Fibroblast of skin of right quadriceps (primary cell): Measurements from ENCODE around the gene TSC22D2.
"Not testable (repeated sequence)": the region's sequence is repeated elsewhere in the genome, so short reads cannot be mapped to it uniquely, and the experiment has no call there.

Experiments
- DNase-seq: peaks from one replicate; pipeline ENCODE4 v3.0.0-alpha.2; 2013

The TSC22D2 gene

GRCh38 chr3:150449169-150449721, 41.1 kb downstream of the TSC22D2 start:
- peak; percentile 88 for DNase-seq

GRCh38 chr3:150450916-150451315, 42.8 kb downstream of the TSC22D2 start:
- no peak for DNase-seq

- DNase-seq, result no peak
These were observed 43.4 kb downstream of the TSC22D2 start for GRCh38 chr3:150451329-150452048.

GRCh38 chr3:150453353-150453752, 45.3 kb downstream of the TSC22D2 start:
- no peak for DNase-seq

GRCh38 chr3:150454085-150454484, 46.0 kb downstream of the TSC22D2 start:
- DNase-seq, result no peak

DNA sequence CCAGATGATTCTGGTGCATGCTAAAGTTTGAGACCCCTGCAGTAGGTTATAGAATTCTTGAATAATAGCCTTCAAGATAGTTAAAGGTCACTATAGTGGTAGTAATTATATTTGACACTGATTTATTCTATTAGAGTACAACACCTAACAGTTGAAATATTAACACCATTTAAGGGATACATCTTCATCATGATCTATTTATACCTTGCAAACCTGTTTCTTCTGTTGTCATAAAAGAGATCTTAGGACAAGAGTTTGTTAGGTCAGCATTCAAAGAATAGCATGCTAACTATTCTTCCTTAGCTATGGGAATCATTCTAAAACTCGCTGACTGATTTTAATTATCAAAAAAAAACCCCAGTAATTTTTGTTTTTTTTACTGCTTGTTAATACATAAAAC, 46.5 kb downstream of the TSC22D2 start:
- no peak for DNase-seq

DNA sequence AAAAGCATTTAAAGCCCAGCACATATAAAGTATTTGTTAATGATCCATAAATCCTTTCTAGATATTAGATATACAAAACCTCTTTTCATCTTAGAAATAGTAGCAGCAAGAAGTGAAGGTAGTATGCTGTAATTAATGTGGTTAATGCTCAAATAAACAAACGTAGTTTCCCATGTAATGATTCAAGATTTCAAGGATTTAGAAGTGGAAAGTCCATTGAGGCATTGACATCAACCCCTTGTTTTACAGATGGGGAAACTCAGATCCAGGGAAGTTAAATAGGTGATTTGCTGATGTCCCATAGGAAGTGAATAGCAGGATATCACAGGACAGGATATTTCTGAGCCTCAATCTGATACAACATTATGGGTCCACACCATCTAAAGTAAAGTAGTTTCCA, 47.2 kb downstream of the TSC22D2 start:
- DNase-seq, result no peak

DNA sequence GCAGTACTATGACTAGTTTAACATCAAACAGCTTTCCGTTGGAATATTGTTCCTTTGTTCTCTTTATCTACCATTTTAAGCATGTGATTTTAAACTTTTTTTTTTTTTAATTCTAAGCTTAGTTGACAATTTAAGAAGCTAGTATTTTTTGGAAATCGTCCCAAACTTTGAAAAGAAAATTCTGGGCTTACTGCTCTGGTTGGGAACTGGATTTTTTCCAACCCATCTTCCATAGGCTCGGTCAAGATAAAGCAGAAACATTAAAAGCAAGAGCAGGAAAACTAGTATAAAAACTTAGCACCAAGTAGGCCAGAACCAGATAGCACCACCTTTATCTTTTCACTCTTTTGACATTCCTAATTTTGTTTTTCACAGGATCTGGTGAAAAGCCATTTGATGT, 49.9 kb downstream of the TSC22D2 start:
- no peak for DNase-seq

- no peak for DNase-seq
These were observed 52.4 kb downstream of the TSC22D2 start for GRCh38 chr3:150460484-150460883.

- DNase-seq, result no peak
These were observed 53.3 kb downstream of the TSC22D2 start for GRCh38 chr3:150461399-150461798.

DNA sequence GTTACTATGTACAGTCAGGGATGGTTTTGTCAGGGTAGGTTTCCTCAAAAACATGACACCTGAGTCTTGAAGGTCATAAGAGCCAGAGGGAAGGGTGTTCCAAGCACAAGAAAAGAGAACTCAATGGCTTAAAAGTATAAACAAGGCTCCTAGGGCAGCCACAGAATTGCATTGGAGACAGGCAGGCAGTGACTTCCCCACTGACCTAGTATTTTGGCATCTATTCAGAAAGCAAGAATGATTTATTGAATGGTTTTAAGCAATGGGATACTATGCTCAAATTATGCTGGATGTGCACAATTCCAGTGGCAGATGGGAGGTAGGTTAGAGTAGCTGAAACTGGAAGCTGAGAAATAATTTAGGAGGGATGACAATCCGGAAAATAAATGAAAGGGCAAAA, 54.0 kb downstream of the TSC22D2 start:
- peak; percentile 45 for DNase-seq

DNA sequence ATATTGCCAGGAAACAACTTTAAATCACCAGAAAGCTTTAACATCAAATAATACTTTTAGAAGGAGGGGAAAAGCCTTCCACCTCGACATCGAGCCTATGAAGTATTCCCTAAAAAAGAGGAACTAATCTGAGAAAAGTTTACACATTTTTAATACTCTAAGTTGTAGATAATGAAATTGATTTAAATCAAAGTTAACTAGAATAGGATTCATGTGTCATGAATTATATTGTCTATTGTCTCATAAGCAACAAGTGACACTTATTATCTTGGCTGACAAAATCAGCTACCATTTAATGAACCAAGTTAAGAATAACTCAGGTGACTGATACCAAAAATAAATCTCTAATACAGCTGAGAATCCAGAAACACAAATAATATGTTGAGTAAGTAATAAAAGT, 56.6 kb downstream of the TSC22D2 start:
- DNase-seq, result no peak

DNA sequence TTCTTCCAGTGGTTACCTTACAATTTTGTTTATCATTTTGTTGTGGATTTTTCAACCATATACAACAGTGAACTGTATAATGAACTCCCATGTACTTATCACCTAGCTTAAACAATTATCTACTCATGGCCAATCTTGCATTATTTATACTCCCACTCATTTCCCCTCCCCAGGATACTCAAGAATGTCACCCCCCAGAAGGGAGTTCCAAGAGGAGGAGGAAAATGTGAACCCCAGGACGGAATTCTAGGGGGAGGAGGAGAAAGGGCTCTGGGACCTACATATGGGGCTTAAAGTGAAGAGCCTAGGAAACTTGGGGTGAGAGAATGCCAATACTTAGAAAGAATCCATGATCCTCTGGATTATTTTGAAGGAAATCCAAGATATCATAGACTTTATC, 59.3 kb downstream of the TSC22D2 start:
- DNase-seq, result peak; percentile 13

- DNase-seq, result peak; percentile 99
These were observed 61.2 kb downstream of the TSC22D2 start for GRCh38 chr3:150469031-150469930.

- peak; percentile 47 for DNase-seq
These were observed 62.0 kb downstream of the TSC22D2 start for GRCh38 chr3:150469931-150470740.

DNA sequence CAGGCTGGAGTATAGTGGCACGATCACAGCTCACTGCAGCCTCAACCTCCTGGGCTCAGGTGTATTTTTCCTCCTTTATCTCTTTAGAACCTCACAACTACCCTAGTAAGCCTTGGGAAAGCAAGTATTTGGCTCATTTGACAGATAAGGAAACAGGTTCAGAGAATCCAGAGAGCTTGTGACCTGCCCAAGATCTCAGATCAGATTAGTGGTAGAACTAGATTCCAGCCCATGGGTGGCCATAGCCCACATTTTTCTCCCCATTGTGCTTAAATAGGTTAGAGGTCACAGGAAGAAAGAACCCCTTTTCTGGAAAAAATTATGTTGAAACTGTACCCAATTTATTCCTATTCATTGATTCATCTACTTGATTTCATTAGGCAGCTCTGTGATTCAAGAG, 64.3 kb downstream of the TSC22D2 start:
- no peak for DNase-seq

DNA sequence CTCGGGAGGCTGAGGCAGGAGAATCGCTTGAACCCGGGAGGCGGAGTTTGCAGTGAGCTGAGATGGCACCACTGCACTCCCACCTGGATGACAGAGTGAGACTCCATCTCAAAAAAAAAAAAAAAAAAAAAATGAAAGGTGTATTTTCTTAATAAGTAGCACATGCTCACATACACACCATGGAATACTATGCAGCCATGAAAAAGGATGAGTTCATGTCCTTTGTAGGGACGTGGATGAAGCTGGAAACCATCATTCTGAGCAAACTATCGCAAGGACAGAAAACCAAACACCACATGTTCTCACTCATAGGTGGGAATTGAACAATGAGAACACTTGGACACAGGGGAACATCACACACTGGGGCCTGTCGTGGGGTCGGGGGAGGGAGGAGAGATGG, 65.1 kb downstream of the TSC22D2 start:
- DNase-seq, result not testable (repeated sequence)

GRCh38 chr3:150479370-150479769, 71.3 kb downstream of the TSC22D2 start:
- no peak for DNase-seq

DNA sequence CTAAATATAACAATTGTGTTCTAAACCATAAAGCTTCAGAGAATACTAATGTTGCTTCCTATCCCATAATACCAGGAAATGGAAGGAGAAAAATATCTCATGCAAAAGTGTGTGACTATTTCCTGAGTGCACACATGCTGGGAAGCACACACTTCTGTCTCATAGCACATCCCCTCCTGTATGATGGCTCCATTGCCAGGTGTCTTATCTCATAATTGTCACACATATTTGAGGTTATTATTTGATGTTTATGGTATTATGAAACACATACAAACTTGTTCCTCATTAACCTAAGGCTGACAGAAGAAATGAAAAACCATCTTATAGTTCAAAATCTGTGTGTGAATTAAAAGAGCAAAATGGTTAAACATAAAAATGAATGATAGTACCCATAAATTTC, 72.8 kb downstream of the TSC22D2 start:
- DNase-seq, result no peak

DNA sequence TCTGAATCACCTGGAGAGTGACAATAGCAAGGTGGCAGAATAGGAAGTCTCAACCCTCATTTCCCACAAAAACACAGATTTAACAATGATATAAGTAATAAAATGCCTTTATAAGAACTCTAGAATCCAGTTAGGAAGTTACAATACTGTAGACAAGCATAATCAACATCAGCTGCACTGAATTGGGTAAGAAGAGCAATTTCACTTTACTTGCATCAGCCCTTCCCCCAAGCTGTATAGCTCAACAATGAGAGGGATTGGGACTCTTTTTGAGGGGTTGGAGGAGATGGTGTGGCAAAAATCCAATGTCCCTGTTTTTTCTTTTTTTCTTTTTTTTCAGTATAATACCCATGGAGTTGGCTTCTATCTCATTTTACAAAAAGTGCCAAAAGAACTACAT, 75.1 kb downstream of the TSC22D2 start:
- peak; percentile 26 for DNase-seq

GRCh38 chr3:150484410-150484809, 76.3 kb downstream of the TSC22D2 start:
- no peak for DNase-seq

GRCh38 chr3:150488867-150489266, 80.8 kb downstream of the TSC22D2 start:
- DNase-seq, result no peak
